ENCODE data around the gene WNK3.

GRCh38 chrX:54230435-54231148 is 127.3 kb downstream of the WNK3 start:
- no peak for TF ChIP-seq POLR2AphosphoS5 (IDR thresholded peaks at IDR 0.05)
- TF ChIP-seq EP300 (IDR thresholded peaks at IDR 0.05), result no peak
- TF ChIP-seq, protein P1, sequence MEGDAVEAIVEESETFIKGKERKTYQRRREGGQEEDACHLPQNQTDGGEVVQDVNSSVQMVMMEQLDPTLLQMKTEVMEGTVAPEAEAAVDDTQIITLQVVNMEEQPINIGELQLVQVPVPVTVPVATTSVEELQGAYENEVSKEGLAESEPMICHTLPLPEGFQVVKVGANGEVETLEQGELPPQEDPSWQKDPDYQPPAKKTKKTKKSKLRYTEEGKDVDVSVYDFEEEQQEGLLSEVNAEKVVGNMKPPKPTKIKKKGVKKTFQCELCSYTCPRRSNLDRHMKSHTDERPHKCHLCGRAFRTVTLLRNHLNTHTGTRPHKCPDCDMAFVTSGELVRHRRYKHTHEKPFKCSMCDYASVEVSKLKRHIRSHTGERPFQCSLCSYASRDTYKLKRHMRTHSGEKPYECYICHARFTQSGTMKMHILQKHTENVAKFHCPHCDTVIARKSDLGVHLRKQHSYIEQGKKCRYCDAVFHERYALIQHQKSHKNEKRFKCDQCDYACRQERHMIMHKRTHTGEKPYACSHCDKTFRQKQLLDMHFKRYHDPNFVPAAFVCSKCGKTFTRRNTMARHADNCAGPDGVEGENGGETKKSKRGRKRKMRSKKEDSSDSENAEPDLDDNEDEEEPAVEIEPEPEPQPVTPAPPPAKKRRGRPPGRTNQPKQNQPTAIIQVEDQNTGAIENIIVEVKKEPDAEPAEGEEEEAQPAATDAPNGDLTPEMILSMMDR (IDR thresholded peaks at IDR 0.05), result no peak
